HEK293 (cell line): ENCODE data around the gene PGAM5.

ENCODE experiments used
- CTCF ChIA-PET: fragments of 350-600 bp; formaldehyde crosslinking; extraction: SDS; loops from one replicate; lab custom pipeline; 2021; ENCODE audit warnings: antibody characterized with exemption; lab: Yijun Ruan, JAX
- POLR2A ChIA-PET: fragments of 300-600 bp; formaldehyde crosslinking; extraction: SDS; loops from one replicate; lab custom pipeline; 2020; ENCODE audit warnings: antibody characterized with exemption, inconsistent platforms; lab: Yijun Ruan, JAX
- H3K27ac ChIP-seq: fragments of 200-500 bp; sonication (Bioruptor generic); 2 replicates; pipeline ENCODE4 v1.5.1; 2014; ENCODE audit warnings: low read depth, low read length, control low read depth, inconsistent platforms; ENCODE audit errors: extremely low read depth
- H3K36me3 ChIP-seq, 2 experiments: fragments of 200-500 bp in 1 of 2; sonication (Bioruptor generic) in 1 of 2; 1 replicate in 1 of 2; 2 replicates in 1 of 2; pipeline ENCODE4 v1.5.1; 2014 to 2017; ENCODE audit warnings: inconsistent platforms in 2 of 2, low read length in 2 of 2; ENCODE audit not compliant: control insufficient read depth in 2 of 2, insufficient read depth in 1 of 2
- H3K4me1 ChIP-seq: fragments of 200-500 bp; sonication (Bioruptor generic); 2 replicates; pipeline ENCODE4 v1.5.1; 2014; ENCODE audit warnings: mild to moderate bottlenecking, low read length, inconsistent platforms; ENCODE audit not compliant: control insufficient read depth, insufficient read depth
- H3K4me3 ChIP-seq: 2 replicates; pipeline ENCODE4 v1.5.1; 2011; ENCODE audit warnings: low read depth, mild to moderate bottlenecking, control low read depth, low read length, moderate library complexity
- H3K9me3 ChIP-seq: fragments of 200-500 bp; sonication (Bioruptor generic); 2 replicates; pipeline ENCODE4 v1.5.1; 2014; ENCODE audit warnings: low read depth, low read length, inconsistent platforms; ENCODE audit not compliant: control insufficient read depth, insufficient read depth
- ELK4 ChIP-seq: IDR thresholded peaks from 2 replicates; pipeline ENCODE4 v1.6.1; 2011; ENCODE audit warnings: mild to moderate bottlenecking, low read depth, low read length, borderline replicate concordance
- GLI2 ChIP-seq: fragments of 450-650 bp; formaldehyde crosslinking; IDR thresholded peaks from 2 replicates; pipeline ENCODE4; 2017; ENCODE audit warnings: missing biosample characterization, missing genetic modification characterization, low read depth, borderline replicate concordance
- GLIS1 ChIP-seq: fragments of 450-650 bp; formaldehyde crosslinking; IDR thresholded peaks from 2 replicates; pipeline ENCODE4 v1.5.1; 2016; ENCODE audit warnings: missing biosample characterization, missing genetic modification characterization
- MEIS1 ChIP-seq: sonication (generic); formaldehyde crosslinking; IDR thresholded peaks from 2 replicates; pipeline ENCODE4 v1.8.1; 2022; ENCODE audit warnings: missing genetic modification reagents, mild to moderate bottlenecking, borderline replicate concordance
- MYNN ChIP-seq: fragments of 450-650 bp; formaldehyde crosslinking; IDR thresholded peaks from 2 replicates; pipeline ENCODE4 v1.5.1; 2016; ENCODE audit warnings: missing biosample characterization, missing genetic modification characterization, borderline replicate concordance
- OSR2 ChIP-seq: fragments of 450-650 bp; formaldehyde crosslinking; IDR thresholded peaks from 2 replicates; pipeline ENCODE4 v1.5.1; 2016; ENCODE audit warnings: missing biosample characterization, missing genetic modification characterization
- OVOL3 ChIP-seq: fragments of 450-650 bp; formaldehyde crosslinking; IDR thresholded peaks from 2 replicates; pipeline ENCODE4 v1.5.1; 2016; ENCODE audit warnings: missing biosample characterization, missing genetic modification characterization
- PRDM4 ChIP-seq: fragments of 450-650 bp; formaldehyde crosslinking; IDR thresholded peaks from 2 replicates; pipeline ENCODE4 v1.5.1; 2017; ENCODE audit warnings: missing biosample characterization, missing genetic modification characterization
- SCRT2 ChIP-seq: fragments of 450-650 bp; formaldehyde crosslinking; IDR thresholded peaks from 2 replicates; pipeline ENCODE4 v1.5.1; 2016; ENCODE audit warnings: missing biosample characterization, missing genetic modification characterization
- SP7 ChIP-seq: fragments of 450-650 bp; formaldehyde crosslinking; IDR thresholded peaks from 2 replicates; pipeline ENCODE4 v1.5.1; 2016; ENCODE audit warnings: missing biosample characterization, missing genetic modification characterization
- TSHZ1 ChIP-seq: fragments of 450-650 bp; formaldehyde crosslinking; IDR thresholded peaks from 2 replicates; pipeline ENCODE4 v1.5.1; 2016; ENCODE audit warnings: missing biosample characterization, missing genetic modification characterization, borderline replicate concordance
- WT1 ChIP-seq: fragments of 450-650 bp; formaldehyde crosslinking; IDR thresholded peaks from 2 replicates; pipeline ENCODE4 v1.5.1; 2016; ENCODE audit warnings: missing biosample characterization, missing genetic modification characterization
- ZBTB17 ChIP-seq: fragments of 450-650 bp; formaldehyde crosslinking; IDR thresholded peaks from 2 replicates; pipeline ENCODE4 v1.5.1; 2016; ENCODE audit warnings: missing biosample characterization, missing genetic modification characterization
- ZFP37 ChIP-seq: fragments of 450-650 bp; formaldehyde crosslinking; IDR thresholded peaks from 2 replicates; pipeline ENCODE4 v1.5.1; 2016; ENCODE audit warnings: missing biosample characterization, missing genetic modification characterization
- ZNF132 ChIP-seq: fragments of 450-650 bp; formaldehyde crosslinking; IDR thresholded peaks from 2 replicates; pipeline ENCODE4 v1.5.1; 2017; ENCODE audit warnings: missing biosample characterization, missing genetic modification characterization, borderline replicate concordance
- ZNF169 ChIP-seq: fragments of 450-650 bp; formaldehyde crosslinking; IDR thresholded peaks from 2 replicates; pipeline ENCODE4 v1.5.1; 2016; ENCODE audit warnings: missing biosample characterization, missing genetic modification characterization
- ZNF211 ChIP-seq: fragments of 450-650 bp; formaldehyde crosslinking; IDR thresholded peaks from 2 replicates; pipeline ENCODE4 v1.5.1; 2016; ENCODE audit warnings: low read depth, missing biosample characterization, missing genetic modification characterization
- ZNF23 ChIP-seq: fragments of 450-650 bp; formaldehyde crosslinking; IDR thresholded peaks from 2 replicates; pipeline ENCODE4 v1.5.1; 2016; ENCODE audit warnings: missing biosample characterization, missing genetic modification characterization, borderline replicate concordance
- ZNF274 ChIP-seq, 2 experiments: fragments of 200-500 bp in 1 of 2; fragments of 450-650 bp in 1 of 2; sonication (Bioruptor generic) in 1 of 2; formaldehyde crosslinking in 1 of 2; IDR thresholded peaks; 2 replicates each; pipeline versions ENCODE4 v1.5.1 to v1.6.1; 2014 to 2016; ENCODE audit warnings: borderline replicate concordance in 1 of 2, inconsistent platforms in 1 of 2, low read length in 1 of 2, missing biosample characterization in 1 of 2, missing genetic modification characterization in 1 of 2
- ZNF473 ChIP-seq: fragments of 450-650 bp; formaldehyde crosslinking; IDR thresholded peaks from 2 replicates; pipeline ENCODE4 v1.5.1; 2017; ENCODE audit warnings: missing biosample characterization, missing genetic modification characterization
- ZNF501 ChIP-seq: fragments of 450-650 bp; formaldehyde crosslinking; IDR thresholded peaks from 2 replicates; pipeline ENCODE4 v1.5.1; 2016; ENCODE audit warnings: missing biosample characterization, missing genetic modification characterization
- ZNF510 ChIP-seq: fragments of 450-650 bp; formaldehyde crosslinking; IDR thresholded peaks from 2 replicates; pipeline ENCODE4 v1.5.1; 2018; ENCODE audit warnings: mild to moderate bottlenecking, missing genetic modification characterization, missing biosample characterization; ENCODE audit not compliant: insufficient replicate concordance
- ZNF530 ChIP-seq: fragments of 450-650 bp; formaldehyde crosslinking; IDR thresholded peaks from 2 replicates; pipeline ENCODE4 v1.5.1; 2016; ENCODE audit warnings: low read depth, missing biosample characterization, missing genetic modification characterization
- ZNF580 ChIP-seq: fragments of 450-650 bp; formaldehyde crosslinking; IDR thresholded peaks from 2 replicates; pipeline ENCODE4 v1.5.1; 2016; ENCODE audit warnings: missing biosample characterization, missing genetic modification characterization
- ZNF610 ChIP-seq: fragments of 450-650 bp; formaldehyde crosslinking; IDR thresholded peaks from 2 replicates; pipeline ENCODE4 v1.5.1; 2016; ENCODE audit warnings: missing biosample characterization, missing genetic modification characterization, borderline replicate concordance
- ZNF658 ChIP-seq: fragments of 450-650 bp; formaldehyde crosslinking; IDR thresholded peaks from 2 replicates; pipeline ENCODE4; 2016; ENCODE audit warnings: missing biosample characterization, missing genetic modification characterization
- ZNF664 ChIP-seq: fragments of 450-650 bp; formaldehyde crosslinking; IDR thresholded peaks from 2 replicates; pipeline ENCODE4 v1.5.1; 2016; ENCODE audit warnings: missing biosample characterization, missing genetic modification characterization
- ZNF777 ChIP-seq: fragments of 450-650 bp; formaldehyde crosslinking; IDR thresholded peaks from 2 replicates; pipeline ENCODE4 v1.5.1; 2017; ENCODE audit warnings: missing biosample characterization, missing genetic modification characterization, borderline replicate concordance
- ZNF792 ChIP-seq: fragments of 450-650 bp; formaldehyde crosslinking; IDR thresholded peaks from 2 replicates; pipeline ENCODE4 v1.5.1; 2016; ENCODE audit warnings: missing biosample characterization, missing genetic modification characterization

PGAM5 gene

GRCh38 chr12:132723764-132724140, 13.1 kb downstream of the PGAM5 start:
- Histone ChIP-seq H3K36me3 (peaks cover 39 to 96% of the 10 kb centered on the region in 2 experiments), H3K4me1 (no peaks in the 10 kb centered on the region), H3K4me3 (no peak overlapping the region), H3K9me3 (no peaks in the 10 kb centered on the region), H3K27ac (peak overlapping the region; percentile 41; the same call in 1 of the 2 replicates)
- CTCF ChIA-PET = no interaction called here
- TF ChIP-seq WT1 (tag by site-specific recombination) = no peak
- TF ChIP-seq ZNF777 (tag by site-specific recombination) = no peak
- TF ChIP-seq ZNF658 (tag by site-specific recombination) = no peak
- TF ChIP-seq ZNF274 (IDR thresholded peaks at IDR 0.05; ENCODE audit: low read length) = no peak
- TF ChIP-seq ZNF274 (tag by site-specific recombination; IDR thresholded peaks at IDR 0.05; ENCODE audit: borderline replicate concordance) = no peak
- no peak for TF ChIP-seq ZNF169 (tag by site-specific recombination)
- TF ChIP-seq TSHZ1 = no peak
- no peak for TF ChIP-seq ZNF664 (tag by site-specific recombination)
- no peak for TF ChIP-seq ZNF580
- no peak for TF ChIP-seq SCRT2 (tag by site-specific recombination)
- no peak for TF ChIP-seq SP7 (tag by site-specific recombination)
- TF ChIP-seq ZBTB17 (tag by site-specific recombination) = no peak
- TF ChIP-seq ZNF23 (tag by site-specific recombination) = no peak
- TF ChIP-seq MEIS1 (CRISPR knock-in tag) = no peak
- TF ChIP-seq GLI2 (tag by site-specific recombination) = no peak
- TF ChIP-seq ZFP37 = no peak
- no peak for TF ChIP-seq ZNF473 (tag by site-specific recombination)
- TF ChIP-seq ZNF211 (tag by site-specific recombination) = no peak
- no peak for TF ChIP-seq OSR2 (tag by site-specific recombination)
- TF ChIP-seq ZNF530 (tag by site-specific recombination) = no peak
- POLR2A ChIA-PET = no interaction called here

- H3K27ac ChIP-seq = no peak overlapping the region
- H3K4me1 ChIP-seq = no peaks in the 10 kb centered on the region
- POLR2A ChIA-PET = no interaction called here
- H3K9me3 ChIP-seq = no peaks in the 10 kb centered on the region
- CTCF ChIA-PET = no interaction called here
- H3K36me3 ChIP-seq = peaks cover 43 to 92% of the 10 kb centered on the region in 2 experiments
- H3K4me3 ChIP-seq = no peak overlapping the region
- no peak for TF ChIP-seq OVOL3 (tag by site-specific recombination)
- no peak for TF ChIP-seq ZNF777 (tag by site-specific recombination)
- no peak for TF ChIP-seq ZNF510 (tag by site-specific recombination)
- TF ChIP-seq MYNN = no peak
- no peak for TF ChIP-seq ZNF792 (tag by site-specific recombination)
- TF ChIP-seq ELK4 = no peak
- TF ChIP-seq GLIS1 (tag by site-specific recombination) = no peak
- TF ChIP-seq ZNF501 (tag by site-specific recombination) = no peak
- TF ChIP-seq ZNF610 = no peak
- TF ChIP-seq ZNF132 = no peak
- TF ChIP-seq PRDM4 (tag by site-specific recombination) = no peak
These were observed 14.0 kb downstream of the PGAM5 start for GRCh38 chr12:132724506-132725241.
